BLaER1 treated with 17β-estradiol and CSF1 and Interleukin-3, amounts not matched to agents 10 nM and 100 nM (cell line): Measurements from ENCODE around the gene RERE.

Source experiments
- H3K27ac ChIP-seq, 11 experiments: shearing (Covaris generic); formaldehyde crosslinking; 2 replicates each; pipeline ENCODE4 v1.8.1; 2022
- H3K27me3 ChIP-seq, 11 experiments: shearing (Covaris generic); formaldehyde crosslinking; 2 replicates each; pipeline ENCODE4 v1.8.1; 2022
- H3K36me3 ChIP-seq, 11 experiments: shearing (Covaris generic); formaldehyde crosslinking; 2 replicates each; pipeline ENCODE4 v1.8.1; 2022
- H3K4me1 ChIP-seq, 10 experiments: shearing (Covaris generic); formaldehyde crosslinking; 2 replicates each; pipeline ENCODE4 v1.8.1; 2022
- H3K4me2 ChIP-seq, 11 experiments: shearing (Covaris generic); formaldehyde crosslinking; 2 replicates each; pipeline ENCODE4 v1.8.1; 2022
- H3K4me3 ChIP-seq, 10 experiments: shearing (Covaris generic); formaldehyde crosslinking; 2 replicates each; pipeline ENCODE4 v1.8.1; 2022
- H3K9ac ChIP-seq, 11 experiments: shearing (Covaris generic); formaldehyde crosslinking; 2 replicates each; pipeline ENCODE4 v1.8.1; 2022
- H3K9me3 ChIP-seq, 11 experiments: shearing (Covaris generic); formaldehyde crosslinking; replicated peaks in 1 of 11; 2 replicates each; pipeline ENCODE4 v1.8.1; 2022
- H4K20me1 ChIP-seq, 11 experiments: shearing (Covaris generic); formaldehyde crosslinking; 2 replicates each; pipeline ENCODE4 v1.8.1; 2022
- Cebpa-rat ChIP-seq, 11 experiments: shearing (Covaris generic); IDR thresholded peaks; 2 replicates each; pipeline ENCODE4 v1.8.1; 2022

RERE gene

GRCh38 chr1:8394456-8395321, 422.8 kb downstream of the RERE start:
- Histone ChIP-seq H3K4me3 (peak overlapping the region in 7 of 10 experiments; percentile 9 to 53 (median 36); a peak in 9 of 20 replicates), H3K4me2 (peak overlapping the region; percentile 76 to 92 (median 85))

DNA sequence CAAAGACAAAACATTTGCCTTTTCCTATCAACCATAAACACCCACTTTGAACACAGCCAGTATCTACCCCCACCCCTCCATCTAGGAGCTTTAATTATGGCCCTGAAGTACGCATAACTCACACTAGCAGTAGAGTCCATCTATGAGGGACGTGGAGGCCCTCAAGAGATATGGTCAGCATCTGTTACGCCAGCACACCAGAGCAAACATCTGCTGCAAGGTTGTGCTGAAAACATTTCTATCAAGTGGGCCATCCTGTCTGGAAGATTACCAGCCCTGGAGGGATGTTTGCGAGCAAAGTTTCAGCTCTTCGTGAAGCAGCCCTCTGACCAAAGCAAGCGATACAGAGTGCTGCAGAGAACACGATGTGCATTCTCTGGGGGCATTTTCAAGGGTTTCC, 424.9 kb downstream of the RERE start:
- Histone ChIP-seq H3K9me3 (peaks cover 0 to 15% (median 8%) of the 10 kb centered on the region in 11 experiments; a peak in 7 of 22 replicates), H3K9ac (no peak overlapping the region), H3K36me3 (peaks cover 28 to 62% (median 45%) of the 10 kb centered on the region in 11 experiments), H3K4me3 (no peak overlapping the region), H3K27me3 (no peaks in the 10 kb centered on the region), H3K27ac (no peak overlapping the region), H3K4me1 (peaks cover 52 to 90% (median 78%) of the 10 kb centered on the region in 10 experiments), H3K4me2 (no peak overlapping the region), H4K20me1 (peaks cover 75 to 100% (median 99%) of the 10 kb centered on the region in 11 experiments)
- TF ChIP-seq Cebpa-rat (IDR thresholded peaks at IDR 0.05): no peak

More at GRCh38 chr1:8394456-8395321, 422.8 kb downstream of the RERE start:
- Histone ChIP-seq H3K9me3 (peaks cover 0 to 10% (median under 1%) of the 10 kb centered on the region in 11 experiments; a peak in 6 of 22 replicates), H3K36me3 (peaks cover 17 to 65% (median 36%) of the 10 kb centered on the region in 11 experiments), H3K27ac (peak overlapping the region in 9 of 11 experiments; percentile 45 to 73 (median 59); a peak in 18 of 22 replicates), H4K20me1 (peaks cover 75 to 100% (median 91%) of the 10 kb centered on the region in 11 experiments), H3K27me3 (no peaks in the 10 kb centered on the region), H3K9ac (peak overlapping the region in 6 of 11 experiments; percentile 14 to 56 (median 50); a peak in 7 of 22 replicates), H3K4me1 (peaks cover 60 to 82% (median 77%) of the 10 kb centered on the region in 10 experiments)
- no peak for TF ChIP-seq Cebpa-rat (IDR thresholded peaks at IDR 0.05)

DNA sequence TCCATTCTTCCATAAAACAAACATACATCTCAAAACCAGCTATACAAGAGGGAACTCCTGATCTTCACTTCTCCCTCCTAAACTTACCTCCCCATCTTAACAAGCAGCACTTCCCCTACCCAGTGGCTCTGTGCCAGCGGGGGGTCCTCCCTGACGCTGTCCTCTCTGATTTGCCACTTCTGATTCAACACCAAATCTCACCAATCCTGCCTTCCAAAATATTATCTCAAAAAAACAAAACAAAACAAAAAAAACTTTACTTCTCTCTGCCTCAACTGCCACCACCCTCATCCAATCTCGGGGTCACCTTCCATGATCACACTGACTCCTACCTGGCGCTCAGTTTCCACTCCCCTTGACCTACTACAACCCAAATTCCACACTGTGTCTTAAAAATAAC, 426.7 kb downstream of the RERE start:
- Histone ChIP-seq H3K4me3 (no peak overlapping the region), H3K9ac (no peak overlapping the region), H4K20me1 (peaks cover 70 to 98% (median 95%) of the 10 kb centered on the region in 11 experiments), H3K36me3 (peaks cover 28 to 62% (median 45%) of the 10 kb centered on the region in 11 experiments), H3K4me2 (peak overlapping the region in 5 of 11 experiments; percentile 12 to 32 (median 21); a peak in 3 of 22 replicates), H3K27ac (no peak overlapping the region), H3K4me1 (peaks cover 34 to 87% (median 74%) of the 10 kb centered on the region in 10 experiments), H3K27me3 (no peaks in the 10 kb centered on the region), H3K9me3 (peaks cover 0 to 15% (median 8%) of the 10 kb centered on the region in 11 experiments; a peak in 7 of 22 replicates)
- TF ChIP-seq Cebpa-rat (IDR thresholded peaks at IDR 0.05): no peak

DNA sequence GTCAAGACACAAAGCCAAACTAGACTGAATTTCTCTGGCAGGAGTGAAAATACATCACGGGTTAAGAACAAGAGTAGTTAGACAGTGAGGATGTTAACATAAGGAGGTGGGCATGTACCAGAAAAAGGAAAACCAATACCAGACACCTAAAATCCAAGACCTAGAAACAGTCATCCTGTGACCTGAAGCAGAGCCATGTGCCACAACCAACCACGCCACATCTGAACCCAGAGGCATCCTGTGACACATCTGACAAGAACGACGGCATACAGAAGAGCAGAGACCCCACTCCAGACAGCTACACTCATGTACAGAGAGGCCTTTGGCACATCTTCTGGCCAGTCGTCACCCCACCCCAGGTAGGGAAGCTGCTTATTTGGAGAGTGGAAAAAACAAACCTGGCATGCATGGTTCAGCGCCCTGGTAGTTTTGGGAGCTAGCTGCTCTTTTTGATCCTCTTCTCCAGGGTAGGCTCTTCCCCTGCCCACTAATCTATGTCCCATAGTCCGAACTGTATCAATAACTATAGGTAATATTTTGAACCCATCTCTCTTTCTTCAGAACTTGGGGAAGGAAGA, 427.4 kb downstream of the RERE start:
- H3K4me1 ChIP-seq: peaks cover 33 to 86% (median 73%) of the 10 kb centered on the region in 10 experiments

DNA sequence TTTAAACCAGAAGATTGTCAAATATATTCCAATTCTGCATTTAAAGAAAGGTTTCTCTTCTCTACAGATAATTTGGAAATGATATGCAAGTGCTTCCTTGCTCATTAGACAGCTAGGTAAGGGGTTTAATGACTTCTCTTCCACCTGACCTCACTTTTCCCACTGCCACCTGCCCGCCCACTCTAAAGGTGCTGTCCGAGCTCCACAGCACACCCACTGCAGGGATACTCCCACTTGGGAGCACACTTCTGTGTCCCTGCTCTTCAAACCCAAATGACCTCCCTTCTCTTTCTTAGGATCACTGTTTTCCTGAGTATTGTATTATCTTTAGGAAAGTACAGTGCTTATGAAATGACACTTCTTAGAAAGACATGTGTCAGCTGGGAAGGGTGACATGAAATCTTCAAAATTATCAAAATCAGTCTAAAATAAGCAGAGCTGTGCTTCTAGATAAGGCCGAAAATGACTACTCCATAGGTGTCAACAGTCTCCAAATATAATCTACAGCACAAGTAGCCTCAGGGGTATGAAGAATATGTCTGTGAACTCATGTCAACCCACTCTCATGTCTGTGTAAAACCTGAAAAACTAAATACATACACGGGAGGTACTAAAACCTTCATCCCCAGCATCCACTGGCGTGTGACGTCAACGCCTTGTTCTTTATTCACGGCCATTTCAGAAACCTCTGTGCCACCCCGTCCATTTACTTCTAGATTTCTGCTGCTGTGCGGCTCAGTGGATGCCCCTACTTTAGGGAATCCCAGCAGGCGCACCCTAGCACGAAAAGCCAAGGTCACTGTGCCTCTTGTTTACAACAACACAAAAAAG, 428.5 kb downstream of the RERE start:
- no peak overlapping the region for H3K9ac ChIP-seq
- no peak for TF ChIP-seq Cebpa-rat (IDR thresholded peaks at IDR 0.05)
- peaks cover 36 to 70% (median 54%) of the 10 kb centered on the region in 11 experiments for H3K36me3 ChIP-seq
- peaks cover 33 to 86% (median 73%) of the 10 kb centered on the region in 10 experiments for H3K4me1 ChIP-seq
- H3K4me2 ChIP-seq: peak overlapping the region in 9 of 11 experiments; percentile 13 to 70 (median 45); a peak in 10 of 22 replicates
- no peaks in the 10 kb centered on the region for H3K27me3 ChIP-seq
- H3K4me3 ChIP-seq: no peak overlapping the region
- H4K20me1 ChIP-seq: peaks cover 74 to 98% (median 95%) of the 10 kb centered on the region in 11 experiments
- H3K27ac ChIP-seq: peak overlapping the region in 5 of 11 experiments; percentile 12 to 55 (median 17); a peak in 4 of 22 replicates
- H3K9me3 ChIP-seq: peaks cover 0 to 15% (median 8%) of the 10 kb centered on the region in 11 experiments; a peak in 7 of 22 replicates

More for the DNA sequence above, 427.4 kb downstream of the RERE start:
- Histone ChIP-seq H3K9me3 (peaks cover 0 to 15% (median 8%) of the 10 kb centered on the region in 11 experiments; a peak in 7 of 22 replicates), H3K27me3 (no peaks in the 10 kb centered on the region), H3K36me3 (peaks cover 29 to 66% (median 48%) of the 10 kb centered on the region in 11 experiments), H3K4me3 (no peak overlapping the region), H3K9ac (no peak overlapping the region), H4K20me1 (peaks cover 71 to 98% (median 95%) of the 10 kb centered on the region in 11 experiments), H3K4me2 (peak overlapping the region in 1 of 11 experiments; percentile 21; a peak in 1 of 22 replicates), H3K27ac (no peak overlapping the region; a peak in 1 of 22 replicates)
- no peak for TF ChIP-seq Cebpa-rat (IDR thresholded peaks at IDR 0.05)

- H3K4me1 ChIP-seq: peaks cover 51 to 97% (median 86%) of the 10 kb centered on the region in 10 experiments
- H3K9me3 ChIP-seq: peaks cover 0 to 15% (median 8%) of the 10 kb centered on the region in 11 experiments; a peak in 7 of 22 replicates
- peak overlapping the region in 1 of 11 experiments; percentile 32; a peak in 1 of 22 replicates for H3K9ac ChIP-seq
- peak overlapping the region in 9 of 11 experiments; percentile 16 to 70 (median 49); a peak in 14 of 22 replicates for H3K4me2 ChIP-seq
- H3K36me3 ChIP-seq: peaks cover 29 to 60% (median 44%) of the 10 kb centered on the region in 11 experiments
- no peak overlapping the region for H3K4me3 ChIP-seq
- H3K27me3 ChIP-seq: no peaks in the 10 kb centered on the region
- peaks cover 80 to 98% (median 95%) of the 10 kb centered on the region in 11 experiments for H4K20me1 ChIP-seq
- peak overlapping the region in 4 of 11 experiments; percentile 35 to 63 (median 46); a peak in 6 of 22 replicates for H3K27ac ChIP-seq
- no peak for TF ChIP-seq Cebpa-rat (IDR thresholded peaks at IDR 0.05)
These were observed 431.2 kb downstream of the RERE start for GRCh38 chr1:8386247-8386646.

DNA sequence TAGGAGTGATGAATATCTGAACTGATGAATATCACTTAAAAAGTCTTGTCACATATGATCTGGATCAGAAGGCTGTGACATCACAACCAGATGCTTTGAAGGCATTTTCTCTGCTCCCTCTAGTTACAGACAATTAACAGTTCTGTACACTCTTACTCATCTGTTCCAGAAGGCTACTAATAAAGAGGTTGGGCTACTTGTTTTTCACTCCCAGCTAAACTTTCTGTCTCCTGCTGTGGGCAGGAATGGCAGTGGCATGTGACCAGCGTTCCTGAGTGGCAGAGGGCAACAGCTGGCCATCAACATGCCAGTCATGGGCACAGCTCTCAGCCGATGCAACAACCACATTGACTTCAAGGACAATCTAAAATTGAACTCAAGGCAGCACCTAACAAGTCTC, 432.9 kb downstream of the RERE start:
- Histone ChIP-seq H4K20me1 (peaks cover 80 to 98% (median 95%) of the 10 kb centered on the region in 11 experiments), H3K9ac (no peak overlapping the region), H3K4me1 (peaks cover 56 to 97% (median 92%) of the 10 kb centered on the region in 10 experiments), H3K27me3 (no peaks in the 10 kb centered on the region), H3K4me3 (no peak overlapping the region), H3K36me3 (peaks cover 31 to 56% (median 40%) of the 10 kb centered on the region in 11 experiments), H3K27ac (peak overlapping the region in 1 of 11 experiments; percentile 12; a peak in 1 of 22 replicates), H3K9me3 (peaks cover 0 to 12% (median 6%) of the 10 kb centered on the region in 11 experiments; a peak in 7 of 22 replicates), H3K4me2 (peak overlapping the region; percentile 41 to 84 (median 69); a peak in 21 of 22 replicates)
- TF ChIP-seq Cebpa-rat (IDR thresholded peaks at IDR 0.05): no peak
